ENCODE measurements around the gene RAPGEF3.

RAPGEF3 gene

GRCh38 chr12:47763481-47764346 lies 5.0 kb upstream of the RAPGEF3 start:
- in situ Hi-C loops (cut with MboI; ENCODE audit: low sequenced_read_pairs), result no loop called here

- in situ Hi-C loops (cut with MboI; ENCODE audit: low sequenced_read_pairs), result no loop called here
Measured at GRCh38 chr12:47762850-47763465, 4.3 kb upstream of the RAPGEF3 start.

DNA sequence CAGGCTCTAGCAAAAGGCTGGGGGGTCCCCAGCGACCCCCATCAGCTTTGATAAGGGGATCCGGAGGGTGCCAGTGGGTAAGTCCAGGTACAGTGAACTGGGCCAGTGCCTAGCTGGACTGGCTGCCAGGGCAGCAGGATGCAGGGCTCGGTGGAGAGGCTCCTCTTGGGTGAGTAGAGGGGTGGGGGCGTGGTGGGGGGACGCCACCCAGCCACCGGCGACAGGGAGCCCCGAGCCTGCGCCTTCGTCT lies 171 bp downstream of the RAPGEF3 start:
- in situ Hi-C loops (cut with MboI; ENCODE audit: low sequenced_read_pairs), result no loop called here

DNA sequence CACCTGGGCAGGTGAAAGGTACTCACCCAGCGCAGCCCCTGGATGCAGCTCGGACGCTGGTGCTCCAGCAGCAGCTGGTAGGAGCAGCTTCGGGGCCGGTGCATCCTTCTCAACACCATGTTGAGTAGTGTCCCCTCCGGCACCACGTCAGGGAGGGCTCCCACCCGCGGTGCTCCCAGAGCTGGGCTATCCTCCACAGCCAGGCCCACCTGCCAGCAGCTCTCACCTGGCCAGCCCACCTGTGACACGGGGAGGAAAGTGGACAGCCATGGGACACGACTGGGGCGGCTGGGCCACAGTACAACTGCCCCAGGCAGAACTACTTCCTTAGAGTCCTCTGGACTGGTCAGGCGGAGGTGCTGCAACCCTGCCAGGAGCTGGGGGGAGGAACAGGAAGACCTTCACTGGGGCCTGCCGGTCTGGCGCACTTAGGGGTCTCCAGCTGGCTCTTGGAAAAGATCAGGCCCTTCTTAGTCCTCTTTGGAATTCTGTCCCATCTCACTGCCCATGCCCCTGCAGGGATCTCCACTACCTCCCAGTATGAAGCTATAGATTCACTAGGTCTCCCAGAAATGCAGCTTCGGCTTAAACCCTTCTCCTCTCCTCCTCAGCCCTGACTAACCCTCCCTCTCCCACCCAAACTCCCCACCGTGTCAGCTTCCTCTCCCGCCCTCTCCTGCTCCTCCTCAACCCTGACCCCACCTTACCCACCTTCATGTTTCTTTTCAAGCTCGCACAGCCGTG lies 668 bp downstream of the RAPGEF3 start:
- in situ Hi-C loops (cut with MboI; ENCODE audit: low sequenced_read_pairs), result no loop called here

DNA sequence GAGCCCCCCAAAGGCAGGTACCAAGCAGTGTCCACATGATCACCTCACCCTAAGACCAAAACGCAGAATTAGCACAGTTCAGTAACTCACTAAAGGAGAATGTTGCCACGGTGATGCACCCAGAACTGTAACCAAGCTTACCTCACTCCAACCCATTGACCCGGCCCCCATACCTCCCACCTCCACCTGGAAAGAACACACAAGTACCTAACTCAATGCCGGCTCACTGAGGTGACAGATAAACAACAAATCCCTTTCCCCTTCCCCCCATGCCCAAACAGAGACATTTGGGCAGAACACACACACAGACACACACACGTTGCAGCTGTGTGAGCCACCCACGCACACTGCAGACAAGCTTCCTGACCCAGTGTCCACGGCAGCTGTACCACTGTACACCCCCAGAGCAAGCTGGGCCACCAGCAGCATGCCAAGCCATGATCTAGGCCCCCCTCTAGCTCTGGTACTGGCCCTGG lies 1.3 kb downstream of the RAPGEF3 start:
- in situ Hi-C loops (cut with MboI; ENCODE audit: low sequenced_read_pairs), result no loop called here

DNA sequence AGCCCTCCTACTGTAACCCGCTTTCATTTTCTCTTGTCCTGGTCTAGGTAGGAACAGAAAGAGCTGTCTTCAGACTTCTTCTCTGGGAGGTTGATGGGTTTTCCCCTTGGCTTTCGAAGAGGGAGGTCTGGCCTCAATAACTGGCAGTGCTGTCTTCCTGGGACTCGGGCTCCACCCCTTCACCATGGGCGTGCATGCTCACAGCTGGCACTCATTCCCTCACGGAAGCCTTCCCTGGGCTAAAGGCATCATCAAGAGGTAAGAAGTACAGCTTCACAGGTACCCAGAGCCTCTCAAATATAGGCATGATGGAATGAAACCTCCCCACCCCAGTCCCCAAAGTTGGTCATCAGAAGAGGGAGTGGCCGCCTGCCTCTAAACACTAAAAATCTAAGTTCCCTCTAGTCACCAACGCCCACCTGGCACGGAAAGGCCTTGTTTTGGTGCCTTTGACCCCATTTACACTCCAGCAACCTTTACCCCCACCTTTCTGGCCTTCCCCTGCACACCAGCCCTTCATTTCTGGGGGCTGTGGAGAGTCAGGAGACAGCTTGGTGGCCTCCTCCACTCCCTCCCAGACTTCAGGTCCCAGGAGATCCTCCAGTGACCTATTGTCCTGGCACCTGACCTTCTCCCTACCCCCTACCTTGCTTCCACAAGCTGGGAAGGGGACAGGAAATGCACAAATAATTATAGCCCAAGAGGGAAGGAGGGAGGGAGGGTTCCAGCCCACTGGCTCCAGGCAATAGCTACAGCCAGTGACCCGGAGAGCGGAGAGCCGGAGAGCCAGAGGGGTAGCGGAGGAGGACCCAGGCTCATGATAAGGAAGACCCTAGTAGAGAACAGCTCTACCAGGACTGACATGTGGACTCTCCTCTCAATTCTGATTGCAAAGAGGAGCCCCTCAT lies 2.8 kb downstream of the RAPGEF3 start:
- in situ Hi-C loops (cut with MboI; ENCODE audit: low sequenced_read_pairs), result no loop called here

DNA sequence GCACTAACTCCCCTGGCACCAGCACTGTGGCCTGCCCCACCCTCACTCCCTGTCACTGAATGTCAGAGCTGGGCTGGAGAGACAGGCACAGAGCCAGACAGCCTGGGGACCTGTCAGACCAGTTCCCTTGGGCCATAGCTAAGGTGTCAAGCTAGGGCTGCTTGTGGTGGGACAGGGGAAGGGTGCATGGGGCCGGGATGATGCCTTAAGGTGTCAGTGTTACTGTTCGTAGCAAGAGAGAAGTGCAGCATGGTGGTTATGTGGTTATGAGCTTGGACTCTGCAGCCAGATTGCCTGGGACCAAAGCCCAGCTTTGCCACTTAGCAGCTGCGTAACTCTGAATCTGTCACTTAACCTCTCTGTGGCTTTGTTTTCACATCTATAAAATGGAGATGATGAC lies 3.8 kb downstream of the RAPGEF3 start:
- in situ Hi-C loops (cut with MboI; ENCODE audit: low sequenced_read_pairs), result no loop called here

- in situ Hi-C loops (cut with MboI; ENCODE audit: low sequenced_read_pairs), result no loop called here
Measured at GRCh38 chr12:47754126-47754525, 4.6 kb downstream of the RAPGEF3 start.

DNA sequence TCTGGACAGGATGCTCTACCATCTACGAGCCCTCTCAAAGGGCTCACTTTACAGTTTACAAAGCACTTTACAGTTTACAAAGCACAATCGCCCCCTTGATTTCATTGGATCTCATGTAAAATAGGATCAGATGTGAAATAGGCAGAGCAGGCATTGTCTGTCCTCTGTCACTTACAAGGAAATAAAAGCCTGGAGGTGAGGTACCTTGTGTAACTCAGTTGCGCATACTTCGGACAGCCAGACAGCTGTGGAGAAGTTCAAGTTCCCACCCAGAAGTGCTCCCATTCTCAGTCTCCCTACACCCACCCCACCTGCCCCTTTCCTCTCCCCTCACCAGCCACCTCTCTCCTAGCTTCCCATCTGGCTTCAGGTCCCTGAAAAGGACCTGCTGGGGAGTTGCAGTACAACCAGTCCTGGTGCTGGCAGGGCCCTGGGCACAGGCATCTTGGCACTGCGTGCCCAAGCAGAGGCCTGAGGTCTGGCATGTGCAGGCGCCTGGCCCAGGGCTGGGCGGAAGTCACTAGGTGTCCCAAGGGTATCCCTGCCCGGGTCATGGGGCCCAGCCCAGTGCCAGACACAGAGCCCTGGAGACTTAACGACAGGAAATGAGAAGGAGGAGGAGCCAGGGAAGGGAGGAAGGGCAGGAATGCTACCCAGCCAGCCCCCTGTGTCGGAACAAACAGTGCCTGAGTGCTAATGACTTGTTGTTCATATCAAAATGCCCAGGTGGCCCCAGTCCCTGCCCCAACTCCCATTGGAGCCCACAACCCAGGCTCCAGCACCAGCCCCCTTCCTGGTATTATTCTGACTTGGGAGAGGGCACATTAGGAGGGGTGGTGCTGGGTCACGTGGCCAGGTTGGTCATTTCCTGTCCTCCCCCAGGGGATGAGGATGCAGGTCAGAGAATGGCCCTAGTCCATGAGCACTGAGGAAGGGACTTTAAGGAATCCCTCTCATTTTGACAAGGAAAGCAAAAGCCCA lies 5.4 kb downstream of the RAPGEF3 start:
- in situ Hi-C loops (cut with MboI; ENCODE audit: low sequenced_read_pairs), result no loop called here

- in situ Hi-C loops (cut with MboI; ENCODE audit: low sequenced_read_pairs), result no loop called here
Measured at GRCh38 chr12:47752552-47752951, 6.1 kb downstream of the RAPGEF3 start.

DNA sequence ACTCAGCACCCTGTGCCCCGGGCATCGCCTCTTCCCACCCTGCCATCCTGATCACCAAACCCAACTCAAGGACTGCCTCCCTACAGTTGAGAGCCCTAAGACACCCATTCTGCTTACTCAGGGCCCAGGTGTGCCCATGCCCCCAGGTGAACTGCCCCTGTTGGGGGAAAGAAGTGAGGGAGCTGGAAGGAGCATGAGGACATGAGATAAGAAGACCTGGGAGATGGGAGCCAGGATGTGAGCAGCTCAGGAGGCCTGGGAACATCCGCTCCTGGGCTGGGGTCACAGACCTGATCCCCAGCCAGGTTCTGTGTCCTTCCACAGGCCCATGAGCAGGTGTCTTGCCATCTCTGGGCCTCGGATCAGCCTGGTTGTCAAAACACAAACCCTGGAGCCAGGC lies 6.6 kb downstream of the RAPGEF3 start:
- in situ Hi-C loops (cut with MboI; ENCODE audit: low sequenced_read_pairs), result no loop called here

DNA sequence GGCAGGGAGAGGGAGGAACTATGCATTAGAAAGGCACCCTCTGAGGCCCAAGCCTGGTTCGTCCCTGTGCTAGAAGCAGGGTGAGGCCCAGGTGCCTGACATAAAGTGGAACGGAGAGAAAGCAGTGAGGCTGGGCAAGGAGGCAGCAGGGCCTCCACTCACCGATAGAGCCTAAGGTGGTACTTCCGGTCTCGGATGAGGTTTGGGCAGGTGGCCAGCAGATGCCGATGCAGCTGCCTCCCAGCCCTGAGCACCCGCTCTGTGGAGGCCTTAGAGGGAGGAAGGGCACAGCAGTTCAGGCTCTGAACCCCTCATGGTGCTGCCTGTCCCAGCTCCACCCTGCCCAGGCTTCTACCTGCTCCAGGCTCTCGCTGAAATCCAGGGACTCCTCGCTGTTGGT lies 7.1 kb downstream of the RAPGEF3 start:
- in situ Hi-C loops (cut with MboI; ENCODE audit: low sequenced_read_pairs), result no loop called here

DNA sequence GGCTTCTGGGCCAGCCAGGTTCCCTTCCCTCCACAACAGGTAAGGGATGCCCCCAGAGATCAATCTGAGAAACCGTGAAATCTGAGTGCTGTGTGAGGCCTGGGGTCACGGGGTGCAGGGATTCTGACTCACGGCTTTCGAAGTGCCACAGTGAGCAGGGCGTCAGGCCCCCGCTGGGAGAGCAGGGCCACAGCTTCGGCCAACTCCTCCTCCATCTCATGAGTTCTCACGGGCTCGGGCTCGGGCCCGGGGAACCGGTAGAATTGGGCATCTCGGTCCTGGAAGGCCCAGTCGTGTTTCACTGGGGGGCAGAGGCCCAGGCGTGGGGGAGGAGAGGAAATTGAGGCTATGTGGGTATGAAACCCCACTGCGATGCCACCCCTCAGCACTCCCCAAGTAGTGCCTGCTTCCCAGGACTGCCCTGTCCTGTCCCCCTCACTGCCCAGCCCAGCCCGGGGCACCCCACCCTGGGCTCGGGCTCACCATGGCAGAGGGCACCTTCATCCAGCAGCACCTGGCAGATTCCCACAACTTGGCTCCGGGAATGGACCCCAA lies 7.7 kb downstream of the RAPGEF3 start:
- in situ Hi-C loops (cut with MboI; ENCODE audit: low sequenced_read_pairs), result no loop called here

DNA sequence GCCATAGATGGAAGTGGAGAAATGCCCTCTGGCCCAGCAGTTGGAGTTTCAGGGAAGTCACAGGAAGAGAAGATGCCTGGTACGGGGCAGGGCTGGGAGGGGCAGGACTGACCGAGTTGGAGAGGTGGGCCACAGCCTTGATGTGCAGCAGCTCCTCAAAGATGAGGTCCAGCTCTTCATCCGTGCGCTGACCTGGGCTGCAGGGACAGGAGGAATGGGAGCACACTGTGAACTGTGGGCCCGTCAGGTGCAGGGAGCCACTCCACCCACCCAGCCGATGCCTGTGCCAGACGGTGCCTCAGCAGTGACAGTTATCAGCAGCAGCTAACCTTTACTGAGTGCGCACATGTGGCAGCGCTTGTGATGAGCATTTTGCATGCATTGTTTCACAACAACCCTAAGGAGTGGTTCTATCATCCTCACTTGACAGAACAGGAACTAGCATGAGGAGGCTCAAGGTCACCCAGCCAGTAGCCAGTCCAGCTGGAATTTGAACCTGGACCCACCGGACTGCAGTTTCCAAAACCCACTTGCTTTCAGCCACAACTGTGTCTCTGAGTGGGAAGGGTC lies 8.4 kb downstream of the RAPGEF3 start:
- in situ Hi-C loops (cut with MboI; ENCODE audit: low sequenced_read_pairs), result no loop called here

- in situ Hi-C loops (cut with MboI; ENCODE audit: low sequenced_read_pairs), result no loop called here
Measured at GRCh38 chr12:47748899-47749298, 9.8 kb downstream of the RAPGEF3 start.

GRCh38 chr12:47748507-47748828 lies 10.2 kb downstream of the RAPGEF3 start:
- in situ Hi-C loops (cut with MboI; ENCODE audit: low sequenced_read_pairs), result no loop called here

DNA sequence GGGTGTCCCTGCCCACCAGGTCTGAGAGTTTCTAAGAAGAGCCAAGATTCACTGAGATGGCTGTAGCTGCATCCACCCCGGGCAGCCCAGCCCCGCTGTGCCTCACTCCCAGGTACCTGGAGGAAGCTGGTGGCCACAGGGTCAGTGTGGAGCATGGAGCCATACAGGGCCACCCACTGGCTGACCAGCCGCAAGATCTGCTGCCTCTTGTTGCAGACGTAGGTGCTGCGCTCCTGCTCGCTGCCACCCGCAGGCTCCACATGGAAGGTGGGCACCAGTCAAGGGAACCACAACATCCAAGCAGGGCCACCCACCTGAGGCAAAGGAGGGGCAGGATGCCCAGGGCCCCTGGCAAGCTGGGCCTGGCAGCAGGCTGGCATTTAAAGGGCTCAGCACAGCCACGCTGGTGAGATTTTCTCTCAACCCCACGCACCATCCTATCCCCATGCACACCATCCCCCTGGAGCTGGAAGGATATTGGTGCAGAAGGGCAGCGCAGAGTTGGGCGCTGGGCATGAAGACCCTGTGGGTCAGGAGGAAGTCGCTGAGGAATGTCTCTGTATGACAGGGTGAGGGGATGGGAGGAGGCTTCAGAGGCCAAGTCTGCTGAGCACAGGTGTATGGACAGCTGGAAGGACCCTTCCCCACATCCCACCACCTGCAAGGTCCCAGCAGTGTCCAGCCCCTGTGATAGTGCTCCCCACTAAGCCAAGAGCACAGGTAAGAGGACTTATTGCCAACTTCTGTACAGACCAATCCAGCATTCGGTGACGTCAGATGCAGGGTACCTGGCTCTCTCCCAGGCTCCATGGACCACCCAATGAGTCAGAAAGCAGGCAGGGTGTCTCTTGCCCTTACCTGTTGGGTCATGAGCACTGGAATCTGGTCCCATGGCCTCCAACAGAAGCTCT lies 10.8 kb downstream of the RAPGEF3 start:
- in situ Hi-C loops (cut with MboI; ENCODE audit: low sequenced_read_pairs), result no loop called here

GRCh38 chr12:47747126-47747525 lies 11.6 kb downstream of the RAPGEF3 start:
- in situ Hi-C loops (cut with MboI; ENCODE audit: low sequenced_read_pairs), result no loop called here

Data from HL-60/S4 (cell line).